HepG2 (cell line): Measurements from ENCODE around the gene PIP5K1C. TPM values are rescaled to one million over a fixed set of nuclear protein-coding genes. Genes with fewer than 3 reads are reported as not detected.

Source experiments
- CREB1 ChIP-seq, 2 experiments: fragments of 450-650 bp in 1 of 2; IDR thresholded peaks; 2 replicates each; pipeline ENCODE4 v1.6.1; 2016 to 2017; ENCODE audit warnings: control low read depth in 1 of 2, mild to moderate bottlenecking in 1 of 2, missing compliant biosample characterization in 1 of 2, missing genetic modification characterization in 1 of 2
- ESRRA ChIP-seq: sonication (generic); formaldehyde crosslinking; IDR thresholded peaks from 2 replicates; pipeline ENCODE4 v1.5.1; 2020; ENCODE audit warnings: mild to moderate bottlenecking, low read depth, missing genetic modification reagents
- FOSL1 ChIP-seq: sonication (generic); formaldehyde crosslinking; IDR thresholded peaks from 2 replicates; pipeline ENCODE4 v1.9.0; 2021; ENCODE audit warnings: missing genetic modification reagents, borderline replicate concordance
- HIVEP1 ChIP-seq: sonication (generic); formaldehyde crosslinking; IDR thresholded peaks from 2 replicates; pipeline ENCODE4 v1.4.0; 2020; ENCODE audit warnings: mild to moderate bottlenecking, missing genetic modification reagents
- HOXA3 ChIP-seq: sonication (generic); formaldehyde crosslinking; IDR thresholded peaks from 2 replicates; pipeline ENCODE4 v1.5.0; 2020; ENCODE audit warnings: missing genetic modification reagents
- KDM2A ChIP-seq: sonication (generic); formaldehyde crosslinking; IDR thresholded peaks from 2 replicates; pipeline ENCODE4 v1.4.0; 2020; ENCODE audit warnings: low read depth, missing genetic modification reagents, borderline replicate concordance
- LCORL ChIP-seq, 2 experiments: fragments of 450-650 bp in 1 of 2; sonication (generic) in 1 of 2; formaldehyde crosslinking in 1 of 2; IDR thresholded peaks; 2 replicates each; pipeline versions ENCODE4 v1.5.0 to v1.6.1; 2017 to 2020; ENCODE audit warnings: antibody characterized with exemption in 1 of 2, missing genetic modification reagents in 1 of 2
- MYNN ChIP-seq: sonication (generic); formaldehyde crosslinking; IDR thresholded peaks from 2 replicates; pipeline ENCODE4 v1.4.0; 2020; ENCODE audit warnings: mild to moderate bottlenecking, low read depth, missing genetic modification reagents
- PRPF4 ChIP-seq: fragments of 200-400 bp; formaldehyde crosslinking; IDR thresholded peaks from 2 replicates; pipeline ENCODE4 v1.6.1; 2016; ENCODE audit warnings: low read length, low read depth; ENCODE audit not compliant: poor library complexity, severe bottlenecking
- SMAD3 ChIP-seq: sonication (generic); formaldehyde crosslinking; IDR thresholded peaks from 2 replicates; pipeline ENCODE4 v1.4.0; 2020; ENCODE audit warnings: missing genetic modification reagents
- ZMYM3 ChIP-seq: sonication (generic); formaldehyde crosslinking; IDR thresholded peaks from 2 replicates; pipeline ENCODE4 v1.5.1; 2020; ENCODE audit warnings: mild to moderate bottlenecking, missing genetic modification reagents
- ZNF10 ChIP-seq: sonication (generic); formaldehyde crosslinking; IDR thresholded peaks from 2 replicates; pipeline ENCODE4 v1.4.0; 2020; ENCODE audit warnings: mild to moderate bottlenecking, low read depth, missing genetic modification reagents, borderline replicate concordance
- ZNF720 ChIP-seq: sonication (generic); formaldehyde crosslinking; IDR thresholded peaks from 2 replicates; pipeline ENCODE4 v1.4.0; 2020; ENCODE audit warnings: missing genetic modification reagents
- polyA plus RNA-seq, 8 experiments: library from polyadenylated mRNA; depleted of rRNA in 3 of 8; stranded (reverse) in 7 of 8; unstranded in 1 of 8; fragments of >200 nt; fragmentation: Illumina TruSeq in 4 of 8; extraction: Trizol in 4 of 8; gene quantifications; 2 replicates each; pipeline versions ENCODE4 v1.2.1 to v1.2.3, GENCODE V29; 2011 to 2016; ENCODE audit warnings: low read depth in 4 of 8, missing spikeins in 1 of 8, mixed read lengths in 1 of 8; ENCODE audit not compliant: insufficient read depth in 1 of 8
- total RNA-seq, 5 experiments: library from RNA; depleted of rRNA; stranded (reverse); fragments of >200 nt; fragmentation: Illumina TruSeq; extraction: Trizol; gene quantifications; 2 replicates each; pipeline ENCODE4 v1.2.3, GENCODE V29; 2016; ENCODE audit warnings: low read depth in 1 of 5
- TF ChIP-seq, protein P1 (sequence below): sonication (generic); formaldehyde crosslinking; IDR thresholded peaks from 2 replicates; pipeline ENCODE4 v1.5.1; 2020; ENCODE audit warnings: mild to moderate bottlenecking, missing genetic modification reagents, moderate library complexity
- TF ChIP-seq, protein P2 (sequence below): sonication (generic); formaldehyde crosslinking; IDR thresholded peaks from 2 replicates; pipeline ENCODE4 v1.4.0; 2020; ENCODE audit warnings: mild to moderate bottlenecking, missing genetic modification reagents
- TF ChIP-seq, protein P3 (sequence below): sonication (generic); formaldehyde crosslinking; IDR thresholded peaks from 2 replicates; pipeline ENCODE4 v1.9.0; 2022; ENCODE audit warnings: missing genetic modification reagents, mild to moderate bottlenecking, borderline replicate concordance
- TF ChIP-seq, protein P4 (sequence below): sonication (generic); formaldehyde crosslinking; IDR thresholded peaks from 2 replicates; pipeline ENCODE4 v1.5.1; 2020; ENCODE audit warnings: mild to moderate bottlenecking, missing genetic modification reagents, borderline replicate concordance

PIP5K1C gene
- total and polyA plus RNA-seq, 2 of the 13 experiments (the other 11 are each of a cell fraction or from before 2014, with no cell fraction given) = 3.6 to 4.3 TPM

DNA sequence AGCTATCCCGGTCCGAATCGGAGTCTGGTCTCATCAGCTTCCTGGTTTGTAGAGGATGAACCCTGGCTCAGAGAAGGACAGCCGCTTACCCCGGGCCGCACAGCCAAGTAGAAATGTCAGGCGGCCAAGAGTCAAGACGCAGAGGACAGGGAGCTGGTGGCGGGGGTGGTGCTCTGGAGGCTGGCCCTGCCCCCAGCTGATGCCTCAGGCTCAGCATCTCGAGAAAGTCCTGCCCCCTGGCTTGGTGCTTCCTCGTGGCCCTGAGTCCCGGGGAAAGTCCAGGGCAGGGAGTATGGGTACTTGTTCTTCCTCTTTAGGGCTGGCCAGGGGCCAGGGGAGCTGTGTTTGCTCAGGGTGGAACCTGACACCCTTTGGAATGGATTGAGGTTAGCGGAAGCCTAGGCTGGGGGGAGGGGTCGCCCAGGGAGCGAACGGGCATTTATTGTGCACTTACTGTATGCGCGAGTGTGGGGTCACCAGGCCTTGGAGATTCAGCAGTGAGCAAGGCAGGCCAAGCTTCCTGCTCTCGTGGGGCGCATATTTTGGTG lies 10.1 kb upstream of the PIP5K1C start (continued):
- TF ChIP-seq, protein P1, sequence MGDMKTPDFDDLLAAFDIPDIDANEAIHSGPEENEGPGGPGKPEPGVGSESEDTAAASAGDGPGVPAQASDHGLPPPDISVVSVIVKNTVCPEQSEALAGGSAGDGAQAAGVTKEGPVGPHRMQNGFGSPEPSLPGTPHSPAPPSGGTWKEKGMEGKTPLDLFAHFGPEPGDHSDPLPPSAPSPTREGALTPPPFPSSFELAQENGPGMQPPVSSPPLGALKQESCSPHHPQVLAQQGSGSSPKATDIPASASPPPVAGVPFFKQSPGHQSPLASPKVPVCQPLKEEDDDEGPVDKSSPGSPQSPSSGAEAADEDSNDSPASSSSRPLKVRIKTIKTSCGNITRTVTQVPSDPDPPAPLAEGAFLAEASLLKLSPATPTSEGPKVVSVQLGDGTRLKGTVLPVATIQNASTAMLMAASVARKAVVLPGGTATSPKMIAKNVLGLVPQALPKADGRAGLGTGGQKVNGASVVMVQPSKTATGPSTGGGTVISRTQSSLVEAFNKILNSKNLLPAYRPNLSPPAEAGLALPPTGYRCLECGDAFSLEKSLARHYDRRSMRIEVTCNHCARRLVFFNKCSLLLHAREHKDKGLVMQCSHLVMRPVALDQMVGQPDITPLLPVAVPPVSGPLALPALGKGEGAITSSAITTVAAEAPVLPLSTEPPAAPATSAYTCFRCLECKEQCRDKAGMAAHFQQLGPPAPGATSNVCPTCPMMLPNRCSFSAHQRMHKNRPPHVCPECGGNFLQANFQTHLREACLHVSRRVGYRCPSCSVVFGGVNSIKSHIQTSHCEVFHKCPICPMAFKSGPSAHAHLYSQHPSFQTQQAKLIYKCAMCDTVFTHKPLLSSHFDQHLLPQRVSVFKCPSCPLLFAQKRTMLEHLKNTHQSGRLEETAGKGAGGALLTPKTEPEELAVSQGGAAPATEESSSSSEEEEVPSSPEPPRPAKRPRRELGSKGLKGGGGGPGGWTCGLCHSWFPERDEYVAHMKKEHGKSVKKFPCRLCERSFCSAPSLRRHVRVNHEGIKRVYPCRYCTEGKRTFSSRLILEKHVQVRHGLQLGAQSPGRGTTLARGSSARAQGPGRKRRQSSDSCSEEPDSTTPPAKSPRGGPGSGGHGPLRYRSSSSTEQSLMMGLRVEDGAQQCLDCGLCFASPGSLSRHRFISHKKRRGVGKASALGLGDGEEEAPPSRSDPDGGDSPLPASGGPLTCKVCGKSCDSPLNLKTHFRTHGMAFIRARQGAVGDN (CRISPR knock-in tag) = peak; percentile 81
- TF ChIP-seq PRPF4 = peak; percentile 30
- TF ChIP-seq, protein P2, sequence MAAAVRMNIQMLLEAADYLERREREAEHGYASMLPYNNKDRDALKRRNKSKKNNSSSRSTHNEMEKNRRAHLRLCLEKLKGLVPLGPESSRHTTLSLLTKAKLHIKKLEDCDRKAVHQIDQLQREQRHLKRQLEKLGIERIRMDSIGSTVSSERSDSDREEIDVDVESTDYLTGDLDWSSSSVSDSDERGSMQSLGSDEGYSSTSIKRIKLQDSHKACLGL (CRISPR knock-in tag) = no peak
- no peak for TF ChIP-seq LCORL (IDR thresholded peaks at IDR 0.05)
- peak; percentile 64; the same call in 1 of the 2 replicates for TF ChIP-seq LCORL (CRISPR knock-in tag; IDR thresholded peaks at IDR 0.05)
- peak; percentile 89 for TF ChIP-seq HOXA3
- TF ChIP-seq ZMYM3 (CRISPR knock-in tag) = peak; percentile 99
- no peak for TF ChIP-seq CREB1 (IDR thresholded peaks at IDR 0.05)
- TF ChIP-seq CREB1 (CRISPR knock-in tag; IDR thresholded peaks at IDR 0.05) = no peak
- peak; percentile 69 for TF ChIP-seq KDM2A
- TF ChIP-seq ZNF720 (CRISPR knock-in tag) = no peak
- TF ChIP-seq, protein P3, sequence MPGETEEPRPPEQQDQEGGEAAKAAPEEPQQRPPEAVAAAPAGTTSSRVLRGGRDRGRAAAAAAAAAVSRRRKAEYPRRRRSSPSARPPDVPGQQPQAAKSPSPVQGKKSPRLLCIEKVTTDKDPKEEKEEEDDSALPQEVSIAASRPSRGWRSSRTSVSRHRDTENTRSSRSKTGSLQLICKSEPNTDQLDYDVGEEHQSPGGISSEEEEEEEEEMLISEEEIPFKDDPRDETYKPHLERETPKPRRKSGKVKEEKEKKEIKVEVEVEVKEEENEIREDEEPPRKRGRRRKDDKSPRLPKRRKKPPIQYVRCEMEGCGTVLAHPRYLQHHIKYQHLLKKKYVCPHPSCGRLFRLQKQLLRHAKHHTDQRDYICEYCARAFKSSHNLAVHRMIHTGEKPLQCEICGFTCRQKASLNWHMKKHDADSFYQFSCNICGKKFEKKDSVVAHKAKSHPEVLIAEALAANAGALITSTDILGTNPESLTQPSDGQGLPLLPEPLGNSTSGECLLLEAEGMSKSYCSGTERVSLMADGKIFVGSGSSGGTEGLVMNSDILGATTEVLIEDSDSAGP (CRISPR knock-in tag) = peak; percentile 76; the same call in 1 of the 2 replicates
- TF ChIP-seq ZNF10 = no peak
- TF ChIP-seq HIVEP1 (CRISPR knock-in tag) = peak; percentile 75
- no peak for TF ChIP-seq FOSL1 (CRISPR knock-in tag)
- peak; percentile 84 for TF ChIP-seq ESRRA (CRISPR knock-in tag)
- TF ChIP-seq MYNN (CRISPR knock-in tag) = no peak
- 0 out of 2 replicates have a peak, but pooled peaks have one; percentile 67 for TF ChIP-seq SMAD3 (CRISPR knock-in tag)
- TF ChIP-seq, protein P4, sequence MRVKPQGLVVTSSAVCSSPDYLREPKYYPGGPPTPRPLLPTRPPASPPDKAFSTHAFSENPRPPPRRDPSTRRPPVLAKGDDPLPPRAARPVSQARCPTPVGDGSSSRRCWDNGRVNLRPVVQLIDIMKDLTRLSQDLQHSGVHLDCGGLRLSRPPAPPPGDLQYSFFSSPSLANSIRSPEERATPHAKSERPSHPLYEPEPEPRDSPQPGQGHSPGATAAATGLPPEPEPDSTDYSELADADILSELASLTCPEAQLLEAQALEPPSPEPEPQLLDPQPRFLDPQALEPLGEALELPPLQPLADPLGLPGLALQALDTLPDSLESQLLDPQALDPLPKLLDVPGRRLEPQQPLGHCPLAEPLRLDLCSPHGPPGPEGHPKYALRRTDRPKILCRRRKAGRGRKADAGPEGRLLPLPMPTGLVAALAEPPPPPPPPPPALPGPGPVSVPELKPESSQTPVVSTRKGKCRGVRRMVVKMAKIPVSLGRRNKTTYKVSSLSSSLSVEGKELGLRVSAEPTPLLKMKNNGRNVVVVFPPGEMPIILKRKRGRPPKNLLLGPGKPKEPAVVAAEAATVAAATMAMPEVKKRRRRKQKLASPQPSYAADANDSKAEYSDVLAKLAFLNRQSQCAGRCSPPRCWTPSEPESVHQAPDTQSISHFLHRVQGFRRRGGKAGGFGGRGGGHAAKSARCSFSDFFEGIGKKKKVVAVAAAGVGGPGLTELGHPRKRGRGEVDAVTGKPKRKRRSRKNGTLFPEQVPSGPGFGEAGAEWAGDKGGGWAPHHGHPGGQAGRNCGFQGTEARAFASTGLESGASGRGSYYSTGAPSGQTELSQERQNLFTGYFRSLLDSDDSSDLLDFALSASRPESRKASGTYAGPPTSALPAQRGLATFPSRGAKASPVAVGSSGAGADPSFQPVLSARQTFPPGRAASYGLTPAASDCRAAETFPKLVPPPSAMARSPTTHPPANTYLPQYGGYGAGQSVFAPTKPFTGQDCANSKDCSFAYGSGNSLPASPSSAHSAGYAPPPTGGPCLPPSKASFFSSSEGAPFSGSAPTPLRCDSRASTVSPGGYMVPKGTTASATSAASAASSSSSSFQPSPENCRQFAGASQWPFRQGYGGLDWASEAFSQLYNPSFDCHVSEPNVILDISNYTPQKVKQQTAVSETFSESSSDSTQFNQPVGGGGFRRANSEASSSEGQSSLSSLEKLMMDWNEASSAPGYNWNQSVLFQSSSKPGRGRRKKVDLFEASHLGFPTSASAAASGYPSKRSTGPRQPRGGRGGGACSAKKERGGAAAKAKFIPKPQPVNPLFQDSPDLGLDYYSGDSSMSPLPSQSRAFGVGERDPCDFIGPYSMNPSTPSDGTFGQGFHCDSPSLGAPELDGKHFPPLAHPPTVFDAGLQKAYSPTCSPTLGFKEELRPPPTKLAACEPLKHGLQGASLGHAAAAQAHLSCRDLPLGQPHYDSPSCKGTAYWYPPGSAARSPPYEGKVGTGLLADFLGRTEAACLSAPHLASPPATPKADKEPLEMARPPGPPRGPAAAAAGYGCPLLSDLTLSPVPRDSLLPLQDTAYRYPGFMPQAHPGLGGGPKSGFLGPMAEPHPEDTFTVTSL (CRISPR knock-in tag) = peak; percentile 54; the same call in 1 of the 2 replicates
